ENCODE data around the gene SLC15A5.

DNA sequence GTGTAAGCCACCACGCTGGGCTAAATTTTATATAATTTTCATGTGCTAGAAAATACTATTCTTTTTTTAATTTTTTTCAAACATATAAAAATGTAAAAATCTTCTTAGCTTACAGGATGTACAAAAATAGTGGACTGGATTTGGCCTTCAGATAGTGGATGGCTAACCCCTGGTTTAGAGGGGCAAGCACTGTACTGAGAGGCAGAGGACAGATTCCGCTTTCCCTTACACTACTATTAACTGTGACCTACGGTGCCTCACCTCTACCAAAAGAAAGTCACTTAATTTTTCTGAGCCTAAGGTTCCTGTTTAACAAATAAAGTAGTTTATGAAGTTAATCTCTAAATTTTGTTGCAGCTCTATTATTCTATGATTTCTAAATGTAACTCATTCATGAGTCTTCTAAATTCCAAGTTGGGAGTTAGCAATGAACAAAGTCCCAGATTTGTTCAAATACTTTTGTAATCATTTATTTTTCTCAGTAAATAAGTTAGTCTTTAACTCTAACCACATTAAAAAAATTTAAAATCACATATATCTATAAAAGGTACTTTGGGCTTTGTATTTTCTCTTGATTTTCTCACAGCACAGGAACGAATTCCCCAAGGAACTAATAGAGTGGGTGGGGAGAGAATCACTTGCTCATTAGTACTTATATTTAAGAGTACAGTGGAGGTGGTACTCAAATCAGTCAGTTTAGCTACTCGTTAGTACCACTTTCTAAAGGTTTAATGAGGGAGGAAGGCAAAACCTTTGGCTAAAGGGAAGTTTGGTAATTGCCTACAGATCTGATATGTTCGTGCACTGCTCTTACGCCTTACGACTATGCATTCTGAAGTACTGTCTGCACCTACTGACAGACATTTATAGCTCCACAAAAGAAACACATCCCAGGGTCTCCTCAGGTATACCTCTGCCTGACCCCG lies 33.7 kb downstream of the SLC15A5 start:
- no peak for TF ChIP-seq EP300 (IDR thresholded peaks at IDR 0.05; ENCODE audit: borderline replicate concordance in 1 of 2, low read depth in 1 of 2, low read length in 1 of 2)
- no peak for TF ChIP-seq YY1 (IDR thresholded peaks at IDR 0.05; ENCODE audit: low read depth)
- no peak for TF ChIP-seq MAX (IDR thresholded peaks at IDR 0.05; ENCODE audit: low read depth)
- TF ChIP-seq EZH2phosphoT487 (IDR thresholded peaks at IDR 0.05; ENCODE audit: borderline replicate concordance, low read depth): no peak
- no peak for TF ChIP-seq TAF1 (IDR thresholded peaks at IDR 0.05; ENCODE audit: borderline replicate concordance, low read depth, low read length)
- no peak for TF ChIP-seq RAD21 (IDR thresholded peaks at IDR 0.05; ENCODE audit: low read length)
